NCI-H2029 (cell line): ENCODE results near the gene SUPT4H1.

Source experiments
- DNase-seq: peaks from one replicate; lab custom pipeline; 2025; lab: John Stamatoyannopoulos, UW

Gene SUPT4H1

GRCh38 chr17:58339755-58340404, 12.1 kb downstream of the SUPT4H1 start:
- no peak for DNase-seq

- no peak for DNase-seq
Observed at GRCh38 chr17:58338841-58339754, 12.9 kb downstream of the SUPT4H1 start.

- DNase-seq = no peak
Observed at GRCh38 chr17:58338454-58338840, 13.6 kb downstream of the SUPT4H1 start.

DNA sequence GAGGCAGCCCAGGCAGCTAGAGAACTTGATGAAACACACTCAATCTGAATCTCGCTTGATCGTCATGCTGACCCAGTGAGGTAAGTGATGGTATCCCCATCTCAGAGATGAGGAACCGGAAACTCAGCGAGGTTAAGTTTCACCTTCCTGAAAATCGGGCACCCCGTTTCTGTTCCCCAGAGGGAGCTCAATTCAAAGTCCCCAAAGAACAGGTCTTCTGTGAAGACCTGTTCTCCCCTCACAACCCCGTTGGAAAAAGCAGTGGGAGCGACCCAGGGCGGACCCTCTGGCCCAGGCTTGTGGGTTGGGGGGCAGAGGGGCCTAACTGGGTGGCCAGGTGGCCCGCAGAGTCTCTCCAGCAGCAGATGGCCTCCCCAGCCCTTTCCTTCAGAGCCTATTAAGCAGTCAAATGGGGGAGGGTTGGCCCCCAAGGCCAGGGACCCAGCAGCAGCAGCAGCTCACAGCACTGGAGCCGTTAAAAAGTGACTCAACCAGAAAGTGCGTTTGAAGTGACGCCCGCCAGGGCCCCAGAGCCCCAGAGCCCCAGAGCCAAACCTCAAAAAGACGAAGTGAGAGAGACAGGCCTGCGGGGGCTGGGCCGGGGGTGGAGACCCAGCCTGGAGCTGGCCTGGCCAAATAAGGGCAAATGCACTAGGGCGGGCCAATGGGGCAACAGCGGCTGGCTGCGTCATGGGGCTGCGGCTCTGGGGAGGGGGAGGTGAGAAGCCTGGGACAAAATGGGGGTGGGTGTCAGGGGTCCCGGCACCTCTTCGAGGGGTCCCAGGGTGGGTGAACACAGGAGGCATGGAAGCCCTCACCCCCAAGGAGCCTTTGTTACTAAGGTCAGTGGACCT, 14.2 kb downstream of the SUPT4H1 start:
- DNase-seq = no peak

GRCh38 chr17:58337210-58337599, 14.8 kb downstream of the SUPT4H1 start:
- no peak for DNase-seq

DNA sequence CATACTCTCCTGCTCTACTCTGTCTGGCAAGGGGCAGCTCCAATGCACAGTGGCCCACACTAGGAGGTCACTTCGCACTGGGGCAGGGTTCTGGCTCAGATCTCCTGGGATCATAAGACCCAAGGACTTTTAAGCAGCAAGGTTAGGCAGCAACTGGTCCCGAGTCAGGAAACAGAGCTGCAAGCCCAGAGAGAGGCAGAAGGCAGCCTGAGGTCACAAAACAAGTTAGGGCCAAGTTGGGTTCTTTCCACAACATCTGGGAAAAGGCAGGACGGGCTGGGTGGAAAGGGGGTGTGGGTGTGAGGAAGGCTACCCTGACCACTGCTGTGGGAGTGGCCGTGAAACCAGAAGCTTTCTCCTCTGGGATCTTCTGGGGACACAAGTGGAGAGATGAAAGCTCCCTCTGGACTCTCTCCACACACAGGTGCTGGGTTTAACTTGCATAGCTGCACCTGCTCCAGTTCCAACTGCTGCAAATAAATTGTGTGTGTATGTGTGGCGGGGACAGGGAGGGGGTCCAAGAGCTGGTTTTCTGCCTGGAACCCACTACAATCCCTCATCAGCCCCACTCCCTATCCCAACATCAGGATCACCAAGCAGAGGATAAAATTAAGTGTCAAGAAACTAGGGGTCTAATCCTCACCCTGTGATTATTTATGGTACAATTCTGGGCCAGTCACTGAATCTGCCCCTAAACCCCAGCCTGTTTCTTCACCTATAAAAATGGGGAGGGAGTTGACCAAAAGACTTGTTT, 15.4 kb downstream of the SUPT4H1 start:
- no peak for DNase-seq

DNA sequence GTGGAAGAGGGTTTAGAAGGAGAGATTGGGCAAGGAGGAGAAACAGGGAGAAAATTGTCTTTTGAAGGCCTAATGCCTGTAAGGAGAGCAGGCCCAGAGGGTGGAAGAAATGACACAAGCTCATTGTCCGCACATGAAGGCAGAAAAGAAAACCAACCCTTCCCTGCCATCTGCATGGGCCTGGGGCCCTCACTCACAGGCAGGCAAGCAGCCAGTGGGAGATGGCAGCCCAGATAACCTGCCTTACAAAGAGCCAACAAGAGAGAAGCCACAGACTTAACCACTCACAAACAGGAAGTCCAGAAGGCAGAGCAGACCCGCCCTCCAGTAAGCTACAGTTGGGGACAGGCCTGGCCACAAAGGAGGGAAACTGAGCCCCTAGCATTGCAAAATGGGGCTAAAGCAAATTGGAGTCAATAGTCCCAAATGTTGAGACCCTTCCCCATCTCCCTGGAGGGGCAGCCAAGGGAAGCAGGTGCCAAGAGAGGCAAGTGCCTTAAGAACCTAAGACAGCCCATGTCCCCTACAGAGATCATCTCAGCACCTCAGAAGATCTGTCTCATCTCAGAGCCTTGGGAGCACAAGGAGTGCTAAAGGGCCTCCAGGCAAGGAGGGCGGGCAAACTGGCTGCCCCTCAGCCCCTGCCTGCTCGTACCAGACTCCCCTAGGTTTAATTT, 16.1 kb downstream of the SUPT4H1 start:
- DNase-seq = no peak

GRCh38 chr17:58335061-58335731, 16.8 kb downstream of the SUPT4H1 start:
- no peak for DNase-seq

GRCh38 chr17:58334661-58335060, 17.3 kb downstream of the SUPT4H1 start:
- no peak for DNase-seq

DNA sequence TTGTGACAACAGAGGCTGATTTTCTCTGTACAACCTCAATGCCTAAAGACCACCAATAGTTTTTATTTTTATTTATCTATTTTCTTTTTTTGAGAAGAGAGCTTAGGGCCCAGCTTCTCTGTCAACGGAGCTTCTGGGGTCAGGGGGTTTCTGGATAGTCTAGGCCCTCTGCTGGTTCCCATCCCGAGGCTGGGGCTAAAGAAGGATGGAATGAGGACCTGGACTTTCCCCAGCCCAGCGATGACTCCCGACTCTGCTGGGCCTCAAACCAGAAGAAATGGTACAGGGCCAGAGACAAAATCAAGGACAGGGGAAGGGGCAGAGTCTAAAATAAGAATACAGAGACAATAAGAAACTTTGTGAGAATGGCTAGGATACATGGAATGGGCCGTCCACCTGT, 17.7 kb downstream of the SUPT4H1 start:
- DNase-seq = no peak

DNA sequence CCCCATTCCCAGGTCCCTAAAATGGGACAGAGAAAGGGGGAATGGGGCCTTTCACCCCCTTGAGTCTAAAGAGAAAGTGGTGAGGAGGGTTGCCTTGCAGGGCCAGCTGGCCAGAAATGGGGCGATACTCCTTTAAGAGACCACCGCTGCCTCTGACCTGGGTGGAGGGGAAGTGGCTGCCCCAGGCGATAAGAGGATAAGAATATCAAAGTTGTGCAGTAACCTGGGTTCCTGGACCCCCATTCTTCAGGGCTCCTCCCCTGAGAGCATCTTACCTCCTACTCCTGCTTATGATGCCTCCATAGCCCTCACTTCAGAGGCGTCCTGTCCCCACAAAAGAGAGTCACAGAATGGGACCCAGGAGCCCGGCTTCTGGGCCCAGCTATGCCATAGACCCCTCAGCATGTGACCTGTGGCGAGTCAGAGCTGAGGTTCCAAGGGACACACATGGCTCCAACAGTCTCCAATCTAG, 18.2 kb downstream of the SUPT4H1 start:
- DNase-seq = no peak

DNA sequence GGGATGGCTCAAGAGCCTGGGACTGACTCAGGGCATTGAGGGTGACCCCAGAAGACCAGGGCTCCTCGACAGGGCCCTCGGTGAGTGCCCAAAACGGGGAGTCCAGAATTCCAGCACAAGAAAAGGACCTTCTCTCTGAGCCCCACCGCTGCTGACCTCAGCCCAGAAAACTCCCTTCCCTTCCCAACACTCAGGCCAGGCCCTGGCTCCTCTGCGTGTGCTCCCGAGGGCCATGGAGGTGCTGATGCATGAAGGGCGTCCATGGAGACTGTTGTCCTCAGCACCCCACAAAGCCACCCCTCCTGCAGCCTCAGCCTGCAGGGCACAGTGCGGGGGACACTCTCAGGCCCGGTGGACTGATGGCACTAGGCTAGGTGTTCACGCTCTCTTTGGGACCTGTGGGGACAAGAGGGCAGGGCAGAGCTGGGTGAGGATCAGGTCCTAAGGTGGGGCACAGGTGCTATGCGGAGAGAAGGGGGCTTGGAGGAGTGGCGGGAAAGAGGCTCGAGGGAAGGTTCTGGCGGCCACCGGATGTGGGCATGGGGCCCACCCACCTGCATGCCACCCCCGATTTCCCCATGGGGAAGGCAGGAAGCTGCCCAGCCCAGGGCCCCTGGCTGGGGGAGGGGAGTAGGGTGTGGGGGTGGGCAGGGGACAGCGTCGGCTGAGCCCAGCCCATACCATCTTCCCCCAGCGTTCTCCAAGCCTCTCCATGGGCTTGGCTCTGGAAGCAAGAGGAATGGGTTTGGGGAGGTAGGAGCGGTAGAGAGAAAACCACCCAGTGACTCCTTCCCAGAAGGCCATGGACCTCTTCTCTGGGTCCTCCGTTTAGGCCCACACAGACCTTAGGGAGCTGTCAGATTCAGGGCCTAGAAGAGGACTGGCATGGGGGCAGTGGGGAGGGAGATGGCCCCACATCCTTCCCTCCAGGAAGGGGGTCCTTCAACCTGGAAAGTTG, 18.9 kb downstream of the SUPT4H1 start:
- no peak for DNase-seq

- DNase-seq = no peak
Observed at GRCh38 chr17:58331815-58332777, 19.9 kb downstream of the SUPT4H1 start.

DNA sequence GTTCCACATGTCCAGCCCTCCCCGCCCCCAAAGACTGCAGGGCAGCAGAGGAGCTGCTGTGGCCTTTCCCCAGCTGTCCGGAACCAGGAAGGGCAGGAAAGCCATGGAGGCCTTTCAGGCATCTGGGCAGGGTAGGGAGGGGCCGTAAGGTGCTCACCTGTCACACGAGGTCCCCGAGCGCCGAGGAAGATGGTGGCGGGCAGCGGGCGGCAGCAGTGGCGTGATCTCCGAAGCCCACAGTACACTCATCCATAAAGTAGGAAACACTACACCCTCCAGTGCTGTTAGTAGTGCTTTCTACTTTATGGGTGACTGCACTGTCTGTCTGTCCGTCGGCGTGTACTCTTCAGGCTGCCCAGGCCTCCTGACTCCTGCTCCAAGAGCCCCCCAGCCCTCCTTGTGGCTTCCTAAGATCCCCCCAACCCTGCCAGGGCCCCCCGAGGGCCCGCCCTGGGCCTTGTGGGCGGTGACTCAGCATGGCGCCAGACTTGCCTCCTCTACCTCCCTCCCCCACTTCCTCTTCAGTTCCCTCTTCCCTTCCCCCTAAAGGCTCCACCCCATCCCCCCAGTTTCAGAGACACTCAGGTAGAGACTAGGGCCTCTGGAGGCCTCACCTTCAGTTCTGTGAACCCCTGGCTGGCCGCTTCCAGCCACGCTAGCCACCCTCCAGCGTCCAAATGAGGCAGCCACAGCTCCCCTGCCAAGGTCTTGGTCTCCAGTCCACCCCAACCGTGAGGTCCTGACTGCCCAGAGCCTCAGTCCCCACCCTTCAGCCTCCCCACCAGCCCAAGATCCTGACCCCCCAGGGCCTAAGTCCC, 20.8 kb downstream of the SUPT4H1 start:
- no peak for DNase-seq

DNA sequence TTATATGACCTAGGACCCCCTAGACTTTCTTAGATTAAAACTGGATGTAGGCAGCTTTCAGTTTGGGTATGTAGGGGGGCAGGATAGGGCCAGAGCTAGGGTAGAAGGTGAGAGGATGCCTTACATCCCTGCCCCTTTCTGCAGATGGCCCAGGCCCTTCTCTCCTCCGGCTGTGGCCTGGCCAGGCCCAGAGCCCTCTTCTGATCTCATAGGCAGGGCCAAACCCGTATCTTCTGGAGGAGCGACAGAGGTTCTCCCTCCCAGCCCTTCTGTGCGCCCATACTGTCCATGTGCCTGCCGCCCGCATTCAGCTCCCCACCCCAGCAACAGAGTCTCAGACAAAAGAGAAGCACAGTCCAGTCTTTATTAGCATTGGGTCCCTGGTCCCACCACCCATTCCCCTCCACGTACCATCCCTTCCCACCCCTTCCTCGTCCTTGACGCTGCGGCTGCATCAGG, 21.4 kb downstream of the SUPT4H1 start:
- no peak for DNase-seq

- no peak for DNase-seq
Observed at GRCh38 chr17:58329810-58330537, 22.0 kb downstream of the SUPT4H1 start.
